HG03342 (cell line): Measurements from ENCODE around the gene TBCB.
A peak's percentile ranks its signal among the peaks of the same experiment; 100 is the strongest.
"Not testable (repeated sequence)": the region's sequence is repeated elsewhere in the genome, so short reads cannot be mapped to it uniquely, and the experiment has no call there.

Experiments used
- ATAC-seq: cut with Tn5 transposase; IDR thresholded peaks from one replicate; pipeline ENCODE4 v1.9.1; 2021; ENCODE audit warnings: mild to moderate bottlenecking, moderate library complexity; ENCODE audit not compliant: unreplicated experiment

TBCB gene, protein sequence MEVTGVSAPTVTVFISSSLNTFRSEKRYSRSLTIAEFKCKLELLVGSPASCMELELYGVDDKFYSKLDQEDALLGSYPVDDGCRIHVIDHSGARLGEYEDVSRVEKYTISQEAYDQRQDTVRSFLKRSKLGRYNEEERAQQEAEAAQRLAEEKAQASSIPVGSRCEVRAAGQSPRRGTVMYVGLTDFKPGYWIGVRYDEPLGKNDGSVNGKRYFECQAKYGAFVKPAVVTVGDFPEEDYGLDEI

DNA sequence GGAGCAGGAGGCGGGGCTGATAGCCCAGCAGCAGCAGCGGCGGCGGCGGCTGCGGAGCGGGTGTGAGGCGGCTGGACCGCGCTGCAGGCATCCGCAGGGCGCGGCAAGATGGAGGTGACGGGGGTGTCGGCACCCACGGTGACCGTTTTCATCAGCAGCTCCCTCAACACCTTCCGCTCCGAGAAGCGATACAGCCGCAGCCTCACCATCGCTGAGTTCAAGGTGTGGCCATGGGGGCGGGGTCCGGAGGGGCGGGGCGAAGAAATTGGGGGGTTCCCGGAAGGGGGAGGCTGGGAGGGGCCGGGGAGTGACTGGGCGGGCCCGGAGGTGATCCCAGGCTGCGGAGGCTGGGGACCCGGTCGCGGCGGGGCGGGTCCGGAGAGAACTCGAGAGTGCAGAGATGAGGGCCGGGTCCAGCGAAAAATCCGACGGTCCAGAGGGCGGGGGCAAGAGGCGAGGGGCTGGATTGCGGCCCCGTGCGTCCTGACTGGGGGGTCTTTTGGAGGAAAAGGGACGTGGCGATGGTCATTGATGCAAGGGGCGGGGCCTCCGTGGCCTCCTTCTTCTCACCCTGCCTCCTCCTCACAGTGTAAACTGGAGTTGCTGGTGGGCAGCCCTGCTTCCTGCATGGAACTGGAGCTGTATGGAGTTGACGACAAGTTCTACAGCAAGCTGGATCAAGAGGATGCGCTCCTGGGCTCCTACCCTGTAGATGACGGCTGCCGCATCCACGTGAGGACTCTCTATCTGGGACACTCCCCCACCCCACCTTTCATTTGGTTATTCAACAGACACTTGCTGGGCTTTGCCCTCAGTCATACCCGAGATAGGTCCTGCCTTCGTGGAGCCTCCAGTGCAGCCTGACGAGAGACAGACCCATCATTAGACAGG lies at the start of gene TBCB:
Gene TBCB, plus strand, starts transcription at position 16 of the 891 bp plus-strand sequence. Its CDS starts 93 bp downstream, at position 109.
- peak; percentile 28 for ATAC-seq

DNA sequence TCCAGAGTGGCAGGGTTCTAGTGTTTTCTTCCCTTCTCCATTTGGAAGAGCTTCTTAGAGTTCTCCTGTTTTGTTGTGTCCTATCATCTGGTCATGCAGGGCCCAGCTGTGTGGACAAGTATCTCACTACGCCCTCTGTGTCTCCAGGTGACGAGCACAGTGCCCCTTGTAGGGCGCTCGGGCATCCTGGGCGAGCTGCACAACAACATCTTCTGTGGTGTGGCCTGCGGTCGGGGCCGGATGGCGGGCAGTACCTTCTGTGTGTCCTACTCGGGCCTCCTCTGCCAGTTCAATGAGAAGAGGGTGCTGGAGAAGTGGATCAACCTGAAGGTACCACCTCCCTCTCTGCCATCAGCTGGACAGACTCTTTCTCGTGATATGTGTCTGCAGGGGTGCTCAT lies 47.6 kb upstream of the TBCB start:
- no peak for ATAC-seq

DNA sequence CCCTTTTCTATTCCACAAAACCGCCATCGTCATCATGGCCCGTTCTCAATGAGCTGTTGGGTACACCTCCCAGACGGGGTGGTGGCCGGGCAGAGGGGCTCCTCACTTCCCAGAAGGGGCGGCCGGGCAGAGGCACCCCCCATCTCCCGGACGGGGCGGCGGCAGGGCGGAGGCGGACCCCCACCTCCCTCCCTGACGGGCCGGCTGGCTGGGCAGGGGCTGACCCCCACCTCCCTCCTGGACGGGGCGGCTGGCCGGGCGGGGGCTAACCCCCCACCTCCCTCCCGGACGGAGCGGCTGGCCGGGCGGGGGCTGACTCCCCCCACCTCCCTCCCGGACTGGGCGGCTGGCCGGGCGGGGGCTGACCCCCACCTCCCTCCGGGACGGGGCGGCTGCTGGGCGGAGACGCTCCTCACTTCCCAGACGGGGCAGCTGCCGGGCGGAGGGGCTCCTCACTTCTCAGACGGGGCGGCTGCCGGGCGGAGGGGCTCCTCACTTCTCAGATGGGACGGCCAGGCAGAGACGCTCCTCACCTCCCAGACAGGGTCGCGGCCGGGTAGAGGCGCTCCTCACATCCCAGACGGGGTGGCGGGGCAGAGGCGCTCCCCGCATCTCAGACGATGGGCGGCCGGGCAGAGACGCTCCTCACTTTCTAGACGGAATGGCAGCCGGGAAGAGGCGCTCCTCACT lies 46.3 kb upstream of the TBCB start:
- not testable (repeated sequence) for ATAC-seq

DNA sequence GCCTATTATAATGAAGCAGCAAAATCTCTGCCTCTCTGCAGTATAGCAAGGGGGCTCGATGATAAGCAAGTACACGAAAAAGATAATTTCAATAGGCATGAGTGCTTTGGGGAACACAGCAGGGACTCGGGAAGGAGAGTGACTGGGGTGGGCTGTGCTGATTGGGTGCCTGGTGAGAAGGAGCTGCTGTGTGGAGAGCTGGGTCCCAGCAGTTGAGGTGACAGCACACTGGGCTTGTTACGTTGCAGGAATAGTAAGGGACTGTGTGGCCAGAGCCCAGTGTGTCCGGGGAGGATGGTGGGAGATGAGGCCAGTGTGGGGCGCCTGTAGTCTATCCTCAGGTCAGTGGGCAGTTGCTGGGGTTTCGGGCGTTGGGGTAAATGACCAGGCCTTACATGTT lies 43.2 kb upstream of the TBCB start:
- ATAC-seq = no peak

DNA sequence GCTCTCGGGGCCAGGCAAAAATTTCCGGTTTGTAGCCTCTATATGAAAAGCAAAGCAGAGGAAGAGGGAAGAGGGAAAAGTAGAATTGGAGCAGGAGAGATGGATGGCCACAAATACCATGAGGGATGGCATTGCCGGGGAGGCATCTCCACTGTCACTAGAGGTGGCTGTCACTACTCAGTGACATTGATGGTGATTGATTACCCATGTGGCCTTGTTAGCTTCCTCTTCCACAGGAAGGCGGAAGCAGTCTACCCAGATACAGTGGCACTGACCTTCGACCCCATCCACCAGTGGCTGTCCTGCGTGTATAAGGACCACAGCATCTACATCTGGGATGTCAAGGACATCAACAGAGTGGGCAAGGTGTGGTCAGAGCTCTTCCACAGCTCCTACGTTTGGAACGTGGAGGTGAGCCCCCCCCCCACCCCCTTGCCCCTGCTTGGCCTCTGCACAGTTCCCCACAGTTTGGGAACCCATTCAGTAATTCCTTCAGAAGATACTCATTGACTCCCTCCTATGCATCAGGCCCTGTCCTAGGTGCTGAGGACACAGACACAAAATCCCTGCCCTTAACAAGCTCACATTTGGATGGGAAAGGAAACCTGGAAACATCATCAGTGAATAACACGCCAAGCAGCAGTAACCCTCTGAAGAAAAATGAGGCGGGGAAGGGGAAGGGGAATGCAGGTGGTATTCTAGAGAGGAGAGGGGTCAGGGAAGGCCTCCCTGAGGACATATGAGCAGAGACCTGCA lies 42.0 kb upstream of the TBCB start:
- no peak for ATAC-seq

DNA sequence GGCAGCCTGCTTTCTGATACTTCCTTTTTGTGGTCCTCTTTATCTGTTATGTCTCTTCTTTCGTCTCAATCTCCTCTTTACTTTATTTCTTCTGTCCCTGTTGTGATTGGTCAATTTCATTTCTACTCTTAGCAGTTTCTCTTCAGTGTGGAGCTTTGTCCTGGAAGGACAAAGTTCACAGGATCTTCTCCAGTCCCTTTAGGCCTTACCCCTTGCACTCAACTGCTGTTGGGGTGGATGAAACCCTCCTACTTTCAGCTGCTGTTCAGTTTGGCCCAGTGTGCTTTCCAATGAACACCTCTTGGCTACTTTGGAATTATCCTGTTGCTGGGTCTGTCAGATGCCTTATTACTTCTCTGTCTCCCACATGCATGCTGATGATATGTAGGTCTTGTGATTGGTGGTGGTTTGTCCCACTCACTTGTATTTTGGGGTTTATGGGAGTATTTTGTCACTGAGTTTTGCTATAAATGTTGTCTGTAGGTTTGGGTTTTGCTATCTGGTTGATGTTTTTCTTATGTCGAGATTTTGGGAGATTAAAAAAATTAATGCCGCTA lies 35.8 kb upstream of the TBCB start:
- ATAC-seq = no peak

DNA sequence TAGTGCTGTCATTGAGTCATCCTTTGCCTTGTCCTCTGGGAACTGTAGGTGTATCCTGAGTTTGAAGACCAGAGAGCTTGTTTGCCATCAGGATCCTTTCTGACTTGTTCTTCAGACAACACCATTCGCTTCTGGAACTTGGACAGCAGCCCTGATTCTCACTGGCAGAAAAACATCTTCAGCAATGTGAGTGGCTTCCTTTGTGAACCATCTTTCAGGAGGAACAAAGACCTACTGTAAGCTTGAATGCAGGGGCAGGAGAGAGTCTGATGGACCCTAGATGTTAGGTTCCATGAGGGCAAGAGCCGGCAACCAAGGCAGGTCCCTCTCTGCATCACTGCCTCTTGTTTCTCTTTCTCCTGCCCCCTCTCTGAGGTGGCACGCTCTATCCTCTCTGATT lies 33.9 kb upstream of the TBCB start:
- ATAC-seq = no peak

DNA sequence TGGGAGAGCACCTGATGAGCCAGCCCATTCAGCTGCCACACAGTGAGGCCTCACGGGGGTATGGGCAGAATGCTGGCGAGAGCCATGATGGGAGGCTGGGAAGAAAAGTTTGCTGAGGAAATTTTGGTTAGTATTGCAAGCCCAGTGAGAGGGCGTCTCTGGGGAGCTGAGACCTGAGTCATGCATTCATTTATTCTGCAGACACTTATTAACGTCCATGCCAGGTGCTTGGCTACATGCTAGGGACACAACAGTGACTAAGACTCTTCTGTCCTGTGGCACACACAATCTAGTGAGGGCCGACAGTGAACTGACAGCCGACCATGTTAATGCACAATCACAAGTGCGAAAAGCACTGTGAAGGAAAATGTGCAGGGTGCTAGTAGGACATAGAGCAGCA lies 33.4 kb upstream of the TBCB start:
- ATAC-seq = no peak

DNA sequence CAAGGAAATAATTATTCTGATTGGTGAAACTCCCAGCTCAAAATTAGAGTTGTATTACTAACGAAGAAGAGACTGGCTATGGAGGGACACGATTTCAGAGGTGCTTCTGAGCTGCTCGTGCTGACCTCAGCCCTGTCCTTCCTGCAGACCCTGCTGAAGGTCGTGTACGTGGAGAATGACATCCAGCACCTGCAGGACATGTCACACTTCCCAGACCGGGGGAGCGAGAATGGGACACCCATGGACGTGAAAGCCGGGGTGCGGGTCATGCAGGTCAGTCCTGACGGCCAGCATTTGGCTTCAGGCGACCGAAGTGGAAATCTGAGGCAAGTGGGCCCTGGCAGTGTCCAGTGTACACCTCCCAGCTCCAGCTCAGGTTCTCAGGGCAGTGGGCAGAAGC lies 32.4 kb upstream of the TBCB start:
- ATAC-seq = no peak

DNA sequence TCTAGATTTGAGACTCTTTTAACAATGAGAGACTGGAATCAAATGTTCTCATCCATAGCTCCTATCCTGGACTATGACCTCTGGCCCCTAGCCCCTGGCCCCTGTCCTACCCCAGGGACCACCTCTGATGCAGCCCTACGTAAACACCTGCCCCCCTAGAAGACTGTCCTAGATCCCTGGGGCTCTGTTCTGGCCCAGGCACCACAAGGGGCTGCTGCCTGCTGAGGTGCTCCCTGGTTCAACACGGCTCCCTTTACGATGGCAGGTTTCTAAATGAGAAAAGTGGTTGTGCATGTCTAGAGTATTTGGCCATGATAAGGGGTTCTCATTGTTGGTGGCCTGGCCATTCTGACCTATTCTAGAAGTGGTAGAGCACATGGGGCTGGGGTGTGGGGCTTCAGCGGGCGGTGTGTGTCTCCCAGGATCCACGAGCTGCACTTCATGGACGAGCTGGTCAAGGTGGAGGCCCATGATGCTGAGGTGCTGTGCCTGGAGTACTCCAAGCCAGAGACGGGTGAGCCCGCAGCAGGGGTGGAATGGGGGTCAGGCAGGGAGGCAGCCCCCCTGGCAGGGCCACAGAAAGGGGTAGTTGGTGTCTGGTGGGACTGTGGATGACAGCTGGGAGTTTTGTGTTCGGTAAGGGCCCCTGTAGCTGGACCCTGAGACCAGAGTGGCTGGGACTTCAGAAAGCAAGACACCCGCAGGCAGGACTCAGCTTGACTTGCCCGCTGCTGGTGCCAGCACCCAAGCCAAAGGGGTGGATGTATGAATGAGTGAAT lies 30.8 kb upstream of the TBCB start:
- ATAC-seq = no peak

DNA sequence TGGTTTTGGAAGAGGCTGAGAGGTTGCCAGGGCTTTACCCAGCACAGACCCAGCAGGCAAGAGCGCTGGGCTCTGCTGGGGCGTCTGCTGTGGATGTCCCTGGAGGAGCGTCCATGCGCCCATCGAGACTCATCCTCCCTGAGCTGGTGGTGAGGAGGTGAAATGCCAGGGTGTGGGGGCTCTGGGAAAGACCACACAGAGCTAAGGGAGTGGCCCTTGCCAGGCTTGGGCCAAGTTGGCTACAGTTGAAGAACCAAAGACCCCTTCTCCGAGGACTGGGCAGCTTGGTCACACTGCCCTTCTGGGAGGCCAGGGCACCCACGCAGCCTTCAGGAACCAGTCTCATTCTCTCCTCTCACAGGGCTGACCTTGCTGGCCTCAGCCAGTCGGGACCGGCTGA lies 28.9 kb upstream of the TBCB start:
- no peak for ATAC-seq

DNA sequence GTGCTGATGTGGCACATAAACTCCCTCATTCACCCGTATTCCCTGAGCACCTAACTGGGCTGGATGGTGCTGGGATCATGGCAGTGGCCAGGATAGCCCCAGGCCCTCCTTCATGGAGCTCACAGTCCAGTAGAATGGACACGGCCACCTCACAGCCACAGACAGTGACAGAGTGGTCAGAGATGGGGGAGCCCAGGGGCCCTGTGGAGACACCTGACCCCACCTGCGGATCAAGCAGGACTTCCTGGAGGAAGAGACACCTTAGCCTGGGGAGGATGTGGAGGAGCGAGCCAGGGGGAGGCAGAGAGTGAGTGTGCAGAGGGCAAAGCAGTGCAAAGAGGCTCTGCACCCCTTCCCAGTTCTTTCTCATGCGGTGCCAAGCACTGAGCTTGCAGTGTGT lies 25.4 kb upstream of the TBCB start:
- no peak for ATAC-seq

DNA sequence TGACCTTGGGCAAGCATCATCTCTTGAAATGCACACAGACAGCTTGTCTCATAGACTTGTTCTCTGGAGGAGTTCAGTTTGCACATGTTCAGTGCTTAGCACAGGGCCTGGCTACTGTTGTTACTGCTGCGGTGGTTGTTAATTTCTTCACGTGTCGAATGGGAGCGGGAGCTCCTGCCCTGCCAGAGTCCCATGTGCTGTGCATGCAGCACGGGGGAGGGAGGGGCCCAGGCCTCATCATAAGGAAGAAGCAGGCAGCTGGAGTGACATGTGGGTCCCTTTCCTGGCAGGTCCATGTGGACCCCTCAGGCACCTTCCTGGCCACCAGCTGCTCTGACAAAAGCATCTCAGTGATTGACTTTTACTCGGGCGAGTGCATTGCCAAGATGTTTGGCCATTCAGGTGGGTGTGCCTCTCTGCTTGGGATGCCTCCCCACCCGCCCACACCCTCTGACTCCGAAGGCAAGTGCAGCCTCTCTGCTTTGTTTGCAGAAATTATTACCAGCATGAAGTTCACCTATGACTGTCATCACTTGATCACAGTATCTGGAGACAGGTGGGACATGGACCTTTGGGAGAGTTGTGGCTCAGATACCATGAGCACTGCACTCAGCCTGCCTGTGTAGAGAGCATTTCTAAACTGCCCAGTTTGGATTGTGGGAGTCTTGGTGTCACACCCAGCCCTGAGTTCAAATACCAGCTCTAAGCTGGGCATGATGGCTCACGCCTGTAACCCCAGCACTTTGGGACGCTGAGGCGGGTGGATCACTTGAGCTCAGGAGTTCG lies 24.2 kb upstream of the TBCB start:
- ATAC-seq = no peak

DNA sequence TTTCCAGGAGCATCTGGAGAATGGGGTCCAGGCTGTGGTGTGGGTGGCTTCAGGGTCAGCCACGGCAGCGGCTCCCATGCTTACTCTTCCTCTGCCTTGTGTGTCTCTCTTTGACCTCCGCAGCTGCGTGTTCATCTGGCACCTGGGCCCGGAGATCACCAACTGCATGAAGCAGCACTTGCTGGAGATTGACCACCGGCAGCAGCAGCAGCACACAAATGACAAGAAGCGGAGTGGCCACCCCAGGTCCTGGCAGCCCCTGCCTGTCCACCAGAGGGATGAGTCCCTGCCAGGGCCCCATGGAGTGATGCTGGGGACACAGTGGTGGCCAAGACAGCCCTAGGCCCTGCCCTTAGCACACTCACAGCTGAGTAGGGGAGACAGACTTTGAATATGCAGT lies 22.7 kb upstream of the TBCB start:
- ATAC-seq = no peak

DNA sequence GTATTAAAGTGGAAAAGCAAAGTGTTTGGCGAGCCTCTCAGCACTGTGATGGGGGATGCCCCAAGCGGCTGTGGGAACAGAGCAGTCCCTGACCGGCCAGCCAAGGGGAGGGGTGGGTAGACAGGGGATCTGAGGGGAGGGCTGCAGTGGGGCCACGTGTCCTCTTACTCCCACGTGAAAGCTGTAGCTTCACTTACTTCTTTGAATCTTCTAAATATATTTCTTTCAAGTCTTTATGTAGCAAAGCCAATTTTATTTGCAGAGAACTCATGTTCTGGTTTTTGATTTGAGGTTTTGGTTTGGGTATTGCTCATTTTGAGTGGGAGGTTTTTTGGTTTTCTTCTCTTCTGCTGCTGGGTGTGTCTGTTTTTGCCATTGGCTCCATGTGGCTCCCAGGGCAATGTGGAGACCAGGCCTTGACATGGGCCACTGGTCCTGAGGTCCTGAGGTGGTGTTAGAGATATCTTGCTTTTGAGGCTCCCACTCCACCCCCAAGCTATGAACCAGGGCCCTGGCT lies 22.1 kb upstream of the TBCB start:
- no peak for ATAC-seq

DNA sequence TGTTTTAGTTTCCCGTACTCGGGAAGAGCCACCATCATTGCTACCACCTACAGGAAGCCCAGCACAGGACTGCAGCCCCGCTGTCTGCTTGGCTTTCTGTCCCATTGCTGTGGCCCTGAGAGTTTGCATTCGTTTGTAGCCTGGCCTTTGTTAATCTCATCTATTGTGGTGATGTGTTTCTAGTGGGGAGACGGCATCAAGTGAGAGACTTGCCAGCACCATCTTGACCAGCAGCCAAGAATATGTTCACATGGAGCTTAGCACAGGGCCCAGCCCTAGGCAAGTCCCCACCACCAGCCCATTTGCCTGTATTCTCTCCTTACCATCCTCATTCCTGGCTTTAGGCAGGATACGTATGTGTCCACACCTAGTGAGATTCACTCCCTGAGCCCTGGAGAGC lies 21.6 kb upstream of the TBCB start:
- ATAC-seq = no peak

DNA sequence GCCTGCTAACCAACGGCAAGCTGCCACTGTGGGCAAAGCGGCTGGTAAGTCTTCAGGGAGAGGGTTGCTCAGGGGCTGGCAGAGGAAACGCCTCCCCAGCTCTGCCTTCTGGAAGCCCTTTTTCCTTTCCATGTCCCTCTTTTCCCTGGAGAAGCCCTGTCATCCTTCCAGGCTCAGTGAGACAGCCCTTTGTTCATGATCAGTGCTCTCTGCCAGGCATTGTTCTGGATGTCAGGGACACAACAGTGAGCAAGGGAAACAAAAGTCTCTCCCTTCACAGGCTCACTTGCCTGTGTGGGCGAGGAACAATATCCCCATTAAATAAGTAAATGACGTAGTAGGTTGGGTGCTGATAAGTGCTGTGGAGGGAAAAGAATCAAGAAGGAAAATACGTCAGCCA lies 18.2 kb upstream of the TBCB start:
- ATAC-seq = no peak

DNA sequence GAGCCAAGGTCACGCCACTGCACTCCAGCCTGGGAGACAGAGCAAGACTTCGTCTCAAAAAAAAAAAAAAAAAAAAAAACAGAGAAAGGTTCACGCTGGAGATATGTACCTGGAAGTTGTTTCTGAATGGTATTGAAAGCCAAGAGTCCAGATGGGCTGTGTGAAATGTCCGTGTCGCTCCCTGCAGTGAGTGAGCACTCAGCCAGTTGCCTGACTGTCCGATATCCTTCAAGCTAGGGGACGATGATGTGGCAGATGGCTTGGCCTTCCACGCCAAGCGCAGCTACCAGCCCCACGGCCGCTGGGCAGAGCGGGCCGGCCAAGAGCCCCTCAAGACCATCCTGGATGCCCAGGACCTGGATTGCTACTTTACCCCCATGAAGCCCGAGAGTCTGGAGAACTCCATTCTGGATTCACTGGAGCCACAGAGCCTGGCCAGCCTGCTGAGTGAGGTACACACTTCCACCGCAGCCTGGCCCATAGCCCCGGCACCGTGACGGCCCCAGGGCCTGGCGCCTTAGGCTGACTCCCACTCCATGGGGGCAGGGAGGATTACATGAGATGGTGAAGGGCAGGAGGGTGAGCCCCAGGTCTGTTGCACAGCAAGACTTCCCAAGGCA lies 16.0 kb upstream of the TBCB start:
- ATAC-seq = no peak

DNA sequence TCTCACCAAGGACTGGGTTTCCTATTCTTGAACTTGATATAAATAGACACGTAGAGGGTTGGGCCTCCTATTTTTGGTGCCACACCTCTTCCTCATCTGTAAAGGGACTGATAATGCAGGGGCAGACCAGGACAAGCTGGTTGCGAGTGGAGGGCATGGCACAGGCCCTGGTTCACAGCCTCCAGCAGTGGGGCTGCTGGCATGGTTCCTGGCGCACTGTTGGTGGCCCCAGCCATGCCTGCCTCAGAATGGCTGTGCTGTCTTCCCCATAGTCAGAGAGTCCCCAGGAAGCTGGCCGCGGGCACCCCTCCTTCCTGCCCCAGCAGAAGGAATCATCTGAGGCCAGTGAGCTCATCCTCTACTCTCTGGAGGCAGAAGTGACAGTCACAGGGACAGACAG lies 14.8 kb upstream of the TBCB start:
- ATAC-seq = no peak
